GM21367 (cell line): ENCODE measurements around the gene YJU2.
"Not testable (repeated sequence)": the region's sequence is repeated elsewhere in the genome, so short reads cannot be mapped to it uniquely, and the experiment has no call there.

Experiments
- ATAC-seq: cut with Tn5 transposase; IDR thresholded peaks from one replicate; pipeline ENCODE4 v1.9.1; 2021; ENCODE audit not compliant: unreplicated experiment

The YJU2 gene

GRCh38 chr19:4227771-4228170 is 19.1 kb upstream of the YJU2 start:
- no peak for ATAC-seq

DNA sequence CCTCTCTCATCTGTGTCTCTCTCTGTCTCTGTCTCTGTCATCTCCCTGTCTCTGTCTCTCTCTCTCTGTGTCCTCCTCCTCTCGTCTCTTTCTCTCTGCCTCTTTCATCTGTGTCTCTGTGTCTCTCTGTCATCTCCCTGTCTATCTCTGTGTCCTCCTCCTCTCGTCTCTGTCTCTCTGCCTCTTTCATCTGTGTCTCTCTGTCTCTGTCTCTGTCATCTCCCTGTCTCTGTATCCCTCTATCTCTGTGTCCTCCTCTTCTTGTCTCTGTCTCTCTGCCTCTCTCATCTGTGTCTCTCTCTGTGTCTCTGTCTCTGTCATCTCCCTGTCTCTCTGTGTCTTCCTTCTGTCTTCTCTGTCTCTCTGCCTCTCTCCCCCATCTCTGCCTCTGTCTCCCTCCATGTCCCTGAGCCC is 18.1 kb upstream of the YJU2 start:
- no peak for ATAC-seq

- no peak for ATAC-seq
Observed at GRCh38 chr19:4229179-4229931, 17.5 kb upstream of the YJU2 start, which contains the start of gene EBI3. Gene EBI3, plus strand, starts transcription at chr19:4229523. Its CDS starts 28 bp downstream, at chr19:4229551.

GRCh38 chr19:4230237-4230636 is 16.6 kb upstream of the YJU2 start:
- ATAC-seq = not testable (repeated sequence)

DNA sequence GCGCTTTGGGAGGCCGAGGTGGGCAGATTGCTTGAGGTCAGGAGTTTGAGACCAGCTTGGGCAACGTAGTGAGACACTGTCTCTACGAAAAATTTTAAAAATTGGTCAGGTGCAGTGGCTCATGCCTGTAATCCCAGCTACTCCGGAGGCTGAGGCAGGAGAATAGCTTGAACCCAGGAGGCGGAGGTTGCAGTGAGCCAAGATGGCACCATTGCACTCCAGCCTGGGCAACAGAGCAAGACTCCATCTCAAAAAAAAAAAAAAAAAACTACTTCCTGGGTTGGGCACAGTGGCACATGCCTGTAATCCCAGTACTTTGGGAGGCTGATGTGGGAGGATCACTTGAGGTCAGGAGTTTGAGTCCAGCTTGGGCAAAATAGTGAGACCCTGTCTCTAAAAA is 15.4 kb upstream of the YJU2 start:
- not testable (repeated sequence) for ATAC-seq

GRCh38 chr19:4232139-4232538 is 14.7 kb upstream of the YJU2 start:
- ATAC-seq = not testable (repeated sequence)

DNA sequence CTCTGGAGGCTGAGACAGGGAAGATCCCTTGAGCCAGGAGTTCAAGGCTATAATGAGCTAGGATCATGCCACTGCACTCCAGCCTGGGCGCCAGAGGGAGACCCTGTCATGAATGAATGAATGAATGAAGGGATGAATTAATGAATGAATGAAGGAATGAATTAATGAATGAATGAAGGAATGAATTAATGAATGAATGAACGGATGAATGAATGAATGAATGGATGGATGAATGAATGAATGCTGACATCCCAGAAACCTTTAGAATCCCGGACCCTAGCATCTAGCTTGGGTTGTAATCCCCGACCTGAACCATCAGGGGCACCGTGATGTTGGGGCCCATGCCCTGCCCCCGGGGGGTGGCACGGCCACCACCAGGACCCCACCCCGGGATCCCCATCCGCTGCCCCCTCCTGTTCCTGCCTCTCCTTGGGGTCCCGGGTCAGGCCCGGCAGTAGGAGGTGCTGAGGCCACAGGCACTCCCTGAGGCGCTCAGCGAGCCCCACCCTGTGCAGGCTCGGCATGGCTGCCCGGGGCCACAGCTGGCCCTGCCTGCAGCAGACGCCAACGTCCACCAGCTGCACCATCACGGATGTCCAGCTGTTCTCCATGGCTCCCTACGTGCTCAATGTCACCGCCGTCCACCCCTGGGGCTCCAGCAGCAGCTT is 14.1 kb upstream of the YJU2 start:
- ATAC-seq = no peak

DNA sequence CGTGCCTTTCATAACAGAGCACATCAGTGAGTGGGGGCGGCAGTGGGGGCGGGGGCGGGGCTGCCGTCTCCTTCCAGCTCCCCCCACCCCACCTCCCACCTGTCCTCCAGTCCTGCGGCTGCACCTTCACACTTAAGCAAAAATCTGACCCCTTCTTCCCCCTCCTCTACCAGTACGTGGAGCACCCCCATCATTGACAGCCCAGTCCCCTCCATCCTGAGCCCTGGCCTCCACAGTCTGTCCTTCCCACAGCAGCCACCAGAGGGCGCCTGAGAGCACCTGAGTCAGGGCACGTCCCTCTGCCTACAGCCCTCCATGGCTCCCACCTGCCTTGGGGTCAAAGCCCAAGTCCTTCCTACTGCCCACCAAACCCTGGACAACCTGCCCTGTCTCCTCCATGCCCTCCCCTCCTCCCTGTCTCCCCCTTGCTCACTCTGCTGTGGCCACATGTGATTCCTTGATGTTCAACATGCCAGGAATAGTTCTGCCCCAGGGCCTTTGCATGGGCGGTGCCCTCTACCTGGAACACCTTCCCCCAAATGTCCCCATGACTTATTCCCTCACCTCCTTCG is 13.5 kb upstream of the YJU2 start:
- no peak for ATAC-seq

DNA sequence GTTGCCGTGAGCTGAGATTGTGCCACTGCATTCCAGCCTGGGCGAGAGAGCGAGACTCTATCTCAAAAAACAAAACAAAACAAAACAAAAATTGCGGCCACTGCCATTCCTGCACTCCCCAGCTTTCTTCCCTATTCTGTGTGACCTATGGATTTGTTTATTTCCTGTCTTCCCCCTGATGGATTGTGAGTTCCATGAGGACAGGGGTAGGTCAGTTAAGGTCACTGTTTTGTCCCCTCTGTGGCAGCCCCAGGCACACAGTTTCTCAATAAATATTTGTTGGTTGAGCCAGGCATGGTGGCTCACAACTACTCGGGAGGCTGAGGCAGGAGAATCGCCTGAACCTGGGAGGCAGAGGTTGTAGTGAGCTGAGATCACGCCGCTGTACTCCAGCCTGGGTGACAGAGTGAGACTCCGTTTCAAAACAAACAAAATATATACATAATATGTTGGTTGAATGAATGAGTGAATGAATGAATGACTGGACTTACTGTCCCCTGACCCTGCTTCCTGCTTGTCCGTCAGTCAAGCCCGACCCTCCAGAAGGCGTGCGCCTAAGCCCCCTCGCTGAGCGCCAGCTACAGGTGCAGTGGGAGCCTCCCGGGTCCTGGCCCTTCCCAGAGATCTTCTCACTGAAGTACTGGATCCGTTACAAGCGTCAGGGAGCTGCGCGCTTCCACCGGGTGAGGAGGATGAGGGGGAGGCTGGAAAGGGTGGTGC is 12.6 kb upstream of the YJU2 start:
- ATAC-seq = no peak

- no peak for ATAC-seq
Observed at GRCh38 chr19:4234862-4235201, 12.0 kb upstream of the YJU2 start.

DNA sequence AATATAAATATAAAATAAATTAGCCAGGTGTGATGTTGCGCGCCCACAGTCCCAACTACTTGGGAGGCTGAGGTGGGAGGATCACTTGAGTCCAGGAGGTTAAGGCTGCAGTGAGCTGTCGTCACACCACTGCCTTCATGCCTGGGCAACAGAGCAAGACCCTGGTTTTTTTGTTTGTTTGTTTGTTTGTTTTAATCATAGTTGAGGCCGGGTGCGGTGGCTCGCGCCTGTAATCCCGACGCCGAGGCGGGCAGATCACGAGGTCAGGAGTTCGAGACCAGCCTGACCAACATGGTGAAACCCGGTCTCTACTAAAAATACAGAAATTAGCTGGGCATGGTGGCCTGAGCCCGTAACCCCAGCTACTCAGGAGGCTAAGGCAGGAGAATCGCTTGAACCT is 9.4 kb upstream of the YJU2 start:
- not testable (repeated sequence) for ATAC-seq

DNA sequence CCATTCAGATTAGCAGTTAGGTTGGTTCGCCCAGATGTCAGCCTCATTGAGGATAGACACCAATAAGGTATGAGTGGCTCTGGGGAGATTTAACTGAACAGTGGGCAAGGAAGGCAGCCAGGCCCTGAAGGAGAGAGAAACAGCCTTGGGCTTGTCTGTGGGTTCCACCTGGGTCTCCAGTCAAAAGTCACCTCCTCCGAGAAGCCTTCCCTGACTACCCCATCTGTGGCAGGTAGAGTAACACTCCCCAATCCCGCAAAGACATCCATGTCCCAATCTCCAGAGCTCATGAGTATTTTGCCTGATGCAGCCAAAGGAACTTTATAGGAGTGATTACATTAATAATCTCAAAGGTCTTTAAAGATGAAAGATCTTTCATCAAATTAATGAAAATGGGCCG is 8.0 kb upstream of the YJU2 start:
- no peak for ATAC-seq

GRCh38 chr19:4241824-4242430 is 5.0 kb upstream of the YJU2 start:
- no peak for ATAC-seq

DNA sequence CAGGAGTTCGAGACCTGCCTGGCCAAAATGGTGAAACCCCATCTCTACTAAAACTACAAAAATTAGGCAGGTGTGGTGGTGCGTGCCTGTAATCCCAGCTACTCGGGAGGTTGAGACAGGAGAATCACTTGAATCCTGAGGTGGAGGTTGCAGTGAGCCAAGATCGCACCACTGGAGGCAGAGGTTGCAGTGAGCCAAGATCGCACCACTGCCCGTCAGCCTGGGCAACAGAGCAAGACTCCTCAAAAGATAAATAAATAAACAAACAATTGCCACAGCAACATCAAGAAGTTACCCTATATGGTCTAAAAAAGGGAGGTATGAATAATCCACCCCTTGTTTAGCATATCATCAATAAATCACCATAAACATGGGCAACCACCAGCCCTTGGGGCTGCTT is 942 bp upstream of the YJU2 start:
- not testable (repeated sequence) for ATAC-seq

GRCh38 chr19:4256563-4256962 is 9.7 kb downstream of the YJU2 start:
- ATAC-seq = no peak

DNA sequence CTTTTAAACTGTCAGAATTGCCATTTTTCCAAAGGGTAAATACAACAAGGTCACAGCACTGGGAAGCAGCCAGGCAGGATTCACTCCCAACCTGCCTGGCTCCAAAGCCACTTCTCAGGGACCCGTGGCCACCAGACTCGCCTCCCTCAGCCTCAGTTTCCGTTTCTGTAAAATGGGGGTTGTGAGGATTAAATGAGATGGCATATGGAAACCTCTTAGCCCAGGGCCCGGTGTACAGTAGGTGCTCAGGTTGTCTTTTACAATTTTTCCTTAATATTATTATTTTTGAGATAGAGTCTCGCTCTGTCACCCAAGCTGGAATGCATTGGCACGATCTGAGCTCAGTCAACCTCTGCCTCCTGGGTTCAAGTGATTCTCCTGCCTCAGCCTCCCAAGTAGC is 10.1 kb downstream of the YJU2 start:
- ATAC-seq = no peak

- no peak for ATAC-seq
Observed at GRCh38 chr19:4258181-4258580, 11.3 kb downstream of the YJU2 start.

GRCh38 chr19:4260613-4261191 is 13.8 kb downstream of the YJU2 start:
- no peak for ATAC-seq

DNA sequence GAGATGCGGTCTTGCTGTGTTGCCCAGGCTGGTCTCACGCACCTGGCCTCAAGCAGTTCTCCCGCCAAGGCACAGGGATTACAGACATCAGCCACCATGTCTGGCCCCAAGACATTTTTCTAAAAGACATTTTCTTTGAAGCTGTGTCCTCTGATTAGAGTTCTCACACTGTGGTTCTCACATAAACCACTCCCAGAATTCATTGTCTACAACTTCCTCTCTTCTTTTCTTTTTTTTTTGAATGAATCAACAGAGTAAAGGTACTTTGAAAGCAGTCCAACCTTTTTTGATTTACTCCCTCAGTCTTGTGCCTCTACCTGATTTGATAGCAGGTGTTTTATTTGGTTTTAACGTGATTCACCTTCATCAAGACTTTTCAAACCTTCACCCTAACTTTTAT is 17.9 kb downstream of the YJU2 start:
- no peak for ATAC-seq

GRCh38 chr19:4266253-4267000 is 19.5 kb downstream of the YJU2 start:
- ATAC-seq = no peak
